GM19193 (cell line): ENCODE measurements around the gene GLYATL1B.
A peak's percentile ranks its signal among the peaks of the same experiment; 100 is the strongest.

Experiments
- POLR2A ChIP-seq: IDR thresholded peaks from 4 replicates; pipeline ENCODE4 v1.6.1; 2011; ENCODE audit not compliant: insufficient read depth, insufficient read length; ENCODE audit errors: extremely low read depth

Gene GLYATL1B

DNA sequence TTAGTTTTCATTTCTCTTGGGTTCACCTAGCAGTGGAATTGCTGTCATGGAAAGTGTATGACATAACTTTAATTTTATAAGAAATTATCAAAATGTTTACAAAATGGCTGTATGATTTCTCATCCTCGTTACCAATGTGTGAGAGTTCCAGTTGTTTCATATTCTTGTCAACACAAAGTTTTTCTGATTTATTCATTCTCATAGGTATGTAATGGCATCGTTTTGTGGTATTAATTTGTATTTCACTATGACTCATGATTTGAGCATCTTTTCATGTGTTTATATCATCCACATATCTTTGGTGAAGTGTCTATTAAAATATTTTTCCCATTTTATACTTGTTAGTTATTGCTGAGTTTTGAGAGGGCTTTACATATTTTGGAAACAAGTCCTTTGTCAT is 26.4 kb downstream of the GLYATL1B start:
- TF ChIP-seq POLR2A, result no peak

DNA sequence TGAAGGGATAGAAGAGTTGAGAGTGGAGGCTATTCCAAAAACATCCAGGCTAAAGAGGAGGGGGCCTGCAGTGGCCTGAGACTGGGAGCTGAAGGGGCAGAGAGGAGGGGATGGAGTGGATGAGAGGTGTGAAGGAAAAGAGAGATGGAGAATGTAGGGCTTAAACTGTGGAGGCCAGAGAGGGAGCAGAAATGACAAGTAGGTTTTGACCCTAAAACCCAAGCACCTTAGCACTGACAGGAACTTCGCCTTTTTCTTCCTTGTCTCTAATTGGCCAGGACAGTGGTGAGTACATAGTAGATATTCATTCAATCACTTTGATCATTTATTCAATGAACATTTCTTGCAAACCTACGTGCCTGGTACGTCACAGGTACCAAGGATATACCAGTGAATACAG is 28.2 kb downstream of the GLYATL1B start:
- no peak for TF ChIP-seq POLR2A

DNA sequence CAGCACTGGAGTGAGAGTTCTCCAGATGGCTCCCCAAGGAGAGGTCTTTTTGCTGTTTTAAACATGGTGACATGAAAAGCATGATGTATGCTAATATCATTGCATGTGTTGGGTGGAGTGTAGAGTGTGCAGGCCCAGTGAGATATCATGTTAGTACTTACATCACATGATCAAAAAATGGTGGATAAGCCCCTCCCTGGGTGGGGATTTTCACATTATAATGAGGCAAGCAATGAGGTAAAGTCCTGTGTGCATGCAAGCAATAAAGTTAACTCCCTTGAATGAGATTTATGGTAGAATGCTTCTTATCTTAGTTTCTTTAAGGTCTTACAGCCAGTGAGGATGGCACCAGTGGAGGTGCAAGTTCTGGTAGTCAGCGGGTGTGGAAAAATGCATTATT is 29.4 kb downstream of the GLYATL1B start:
- TF ChIP-seq POLR2A, result no peak

DNA sequence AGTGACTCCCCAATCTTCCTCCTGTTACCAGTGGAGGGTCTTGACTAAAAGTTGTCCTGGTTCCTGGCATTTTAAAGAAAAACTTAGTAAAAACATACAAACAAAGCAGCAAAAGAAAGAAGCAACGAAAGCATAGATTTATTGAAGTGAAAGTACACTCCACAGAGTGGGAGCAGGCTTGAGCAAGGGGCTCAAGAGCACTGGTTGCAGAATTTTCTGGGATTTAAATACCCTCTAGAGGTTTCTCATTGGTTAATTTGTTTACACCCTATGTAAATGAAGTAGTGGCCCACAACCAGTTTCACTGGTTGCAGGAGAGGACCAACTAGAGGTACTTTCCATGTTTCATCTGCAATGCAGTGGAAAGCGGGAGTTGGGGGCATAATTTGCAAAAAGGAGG is 31.7 kb downstream of the GLYATL1B start:
- TF ChIP-seq POLR2A, result no peak

DNA sequence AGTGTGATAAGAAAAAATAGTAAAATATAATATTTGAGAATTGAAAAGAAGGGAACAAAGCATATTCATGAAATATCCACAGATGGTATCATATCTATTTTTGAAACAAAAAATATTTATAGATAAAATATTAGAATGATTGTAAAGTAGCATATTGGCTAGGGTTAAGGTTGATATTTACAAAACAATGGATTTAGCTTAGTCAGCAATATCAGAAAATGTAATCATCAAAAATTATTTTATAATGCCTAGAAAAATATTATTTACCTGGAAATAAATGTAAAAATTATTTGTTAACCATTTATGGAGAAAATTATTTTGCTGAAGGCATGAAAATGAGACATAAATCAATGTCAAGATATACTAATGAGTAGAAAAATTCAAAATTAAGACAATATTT is 33.7 kb downstream of the GLYATL1B start:
- no peak for TF ChIP-seq POLR2A

DNA sequence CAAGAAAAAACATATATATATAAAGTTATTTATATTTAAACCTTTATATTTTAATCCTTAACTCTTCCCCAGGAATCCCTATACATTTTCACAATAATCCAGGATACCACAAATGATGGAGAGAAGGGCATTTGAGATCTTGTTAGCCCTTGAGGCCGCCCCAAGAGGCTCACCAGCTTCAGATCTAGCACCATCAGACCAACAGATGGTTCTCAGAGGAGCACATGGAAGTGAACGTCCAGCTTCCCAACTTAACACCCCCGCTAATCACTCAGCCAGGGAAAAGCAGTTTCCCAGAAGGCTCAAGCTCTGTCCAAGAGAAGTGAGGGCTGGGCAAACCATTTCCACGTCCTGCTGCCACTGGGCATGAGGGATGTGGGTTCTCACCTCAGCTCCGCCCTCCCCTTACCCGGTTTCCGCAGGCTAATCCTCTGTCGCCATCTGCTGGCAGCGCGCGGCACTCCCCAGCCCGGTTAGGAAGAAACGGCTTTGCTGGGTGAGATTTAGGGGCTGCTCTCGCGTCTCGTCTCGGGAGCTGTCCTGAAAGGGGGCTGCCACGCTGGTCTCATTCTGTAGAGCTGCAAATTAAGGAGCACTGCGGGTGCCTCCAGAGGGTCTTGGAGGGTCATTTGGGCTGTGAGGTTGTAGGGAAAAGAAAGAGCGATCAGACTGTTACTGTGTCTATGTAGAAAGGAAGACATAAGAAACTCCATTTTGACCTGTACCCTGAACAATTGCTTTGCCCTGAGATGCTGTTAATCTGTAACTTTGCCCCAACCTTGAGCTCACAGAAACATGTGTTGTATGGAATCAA is 49.7 kb downstream of the GLYATL1B start:
- no peak for TF ChIP-seq POLR2A

DNA sequence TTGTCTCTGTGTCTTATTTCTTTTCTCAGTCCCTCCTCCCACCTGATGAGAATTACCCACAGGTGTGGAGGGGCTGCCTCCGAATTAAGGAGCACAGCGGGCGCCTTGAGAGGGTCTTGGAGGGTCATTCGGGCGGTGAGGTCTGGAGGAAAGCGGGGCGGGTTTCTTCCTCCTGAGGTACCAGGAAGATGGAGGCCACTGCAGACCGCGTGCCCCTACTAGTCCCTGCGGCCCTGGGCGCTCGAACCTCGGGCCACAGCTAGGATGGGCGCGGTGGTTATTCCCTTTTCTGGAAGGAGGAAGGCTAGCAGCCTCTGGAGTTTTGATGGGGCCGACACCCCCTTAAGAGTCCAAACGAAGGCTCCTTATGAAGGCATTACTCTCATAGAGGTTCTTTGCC is 51.1 kb downstream of the GLYATL1B start:
- TF ChIP-seq POLR2A, result no peak

DNA sequence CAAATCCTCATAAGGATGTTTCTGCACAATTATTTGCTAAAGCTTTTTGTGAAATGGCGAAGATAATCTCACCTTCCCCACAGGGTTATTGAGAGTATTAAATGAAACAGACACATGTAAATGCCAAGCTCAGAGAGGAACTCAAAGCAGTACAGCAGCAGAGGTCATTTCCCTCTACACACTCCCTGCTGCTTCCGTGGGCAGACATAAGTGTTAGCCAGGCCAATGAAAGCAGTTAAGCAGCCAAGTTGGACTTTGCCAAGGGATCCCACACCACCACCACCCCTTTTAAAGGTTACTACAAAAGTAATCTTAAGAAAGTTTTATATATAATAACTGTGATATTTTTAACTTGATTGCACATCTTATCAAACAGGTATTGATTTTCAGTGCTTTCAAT is 52.5 kb downstream of the GLYATL1B start:
- no peak for TF ChIP-seq POLR2A

DNA sequence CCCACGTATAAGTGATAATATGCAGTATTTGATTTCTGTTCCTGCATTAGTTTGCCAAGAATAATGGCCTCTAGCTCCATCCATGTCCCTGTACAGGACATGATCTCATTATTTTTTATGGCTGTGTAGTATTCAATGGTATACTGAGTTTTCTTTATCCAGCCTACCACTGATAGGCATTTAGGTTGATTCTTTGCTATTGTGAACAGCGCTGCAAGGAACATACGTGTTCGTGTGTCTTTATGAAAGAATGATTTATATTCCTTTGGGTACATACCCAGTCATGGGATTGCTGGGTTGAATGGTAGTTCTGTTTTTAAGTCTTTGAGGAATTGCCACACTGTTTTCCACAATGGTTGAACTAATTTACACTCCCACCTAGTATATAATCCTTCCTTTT is 55.1 kb downstream of the GLYATL1B start:
- TF ChIP-seq POLR2A, result no peak

DNA sequence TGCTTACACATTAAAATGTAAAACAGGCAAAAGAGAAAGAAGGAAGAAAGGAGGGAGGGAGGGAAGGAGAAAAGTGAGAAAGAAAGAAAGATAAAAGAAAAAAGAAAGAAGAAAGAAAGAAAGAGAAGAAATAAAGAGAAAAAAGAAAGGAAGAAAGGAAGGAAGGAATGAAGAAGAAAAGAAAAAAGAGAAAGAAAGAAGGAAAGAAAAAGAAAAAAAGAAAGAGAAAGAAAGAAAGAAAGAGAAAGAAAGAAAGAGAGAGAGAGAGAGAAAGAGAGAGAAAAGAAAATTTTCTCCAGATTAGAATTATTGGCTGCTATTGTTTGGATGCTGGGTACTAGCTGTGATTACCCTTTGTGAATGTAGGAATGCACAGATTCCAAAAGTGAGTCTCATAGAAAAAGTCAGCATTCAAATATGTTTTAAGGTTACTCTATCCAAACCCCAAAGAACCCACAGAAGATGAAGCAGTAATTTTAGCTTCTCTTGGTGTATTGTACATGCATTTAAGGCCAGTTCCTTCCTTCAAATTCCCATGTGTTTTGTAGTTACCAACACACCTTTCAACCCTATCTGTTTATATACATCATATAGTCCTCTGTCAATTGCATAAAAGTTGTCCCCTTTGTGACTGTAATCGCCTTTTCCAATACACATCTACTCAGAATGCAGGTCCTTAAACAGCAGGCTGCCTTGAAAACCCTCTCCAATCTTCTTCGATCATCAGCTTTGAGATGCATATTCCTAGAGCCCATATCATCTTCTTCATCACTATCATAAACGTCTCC is 55.8 kb downstream of the GLYATL1B start:
- TF ChIP-seq POLR2A, result no peak

DNA sequence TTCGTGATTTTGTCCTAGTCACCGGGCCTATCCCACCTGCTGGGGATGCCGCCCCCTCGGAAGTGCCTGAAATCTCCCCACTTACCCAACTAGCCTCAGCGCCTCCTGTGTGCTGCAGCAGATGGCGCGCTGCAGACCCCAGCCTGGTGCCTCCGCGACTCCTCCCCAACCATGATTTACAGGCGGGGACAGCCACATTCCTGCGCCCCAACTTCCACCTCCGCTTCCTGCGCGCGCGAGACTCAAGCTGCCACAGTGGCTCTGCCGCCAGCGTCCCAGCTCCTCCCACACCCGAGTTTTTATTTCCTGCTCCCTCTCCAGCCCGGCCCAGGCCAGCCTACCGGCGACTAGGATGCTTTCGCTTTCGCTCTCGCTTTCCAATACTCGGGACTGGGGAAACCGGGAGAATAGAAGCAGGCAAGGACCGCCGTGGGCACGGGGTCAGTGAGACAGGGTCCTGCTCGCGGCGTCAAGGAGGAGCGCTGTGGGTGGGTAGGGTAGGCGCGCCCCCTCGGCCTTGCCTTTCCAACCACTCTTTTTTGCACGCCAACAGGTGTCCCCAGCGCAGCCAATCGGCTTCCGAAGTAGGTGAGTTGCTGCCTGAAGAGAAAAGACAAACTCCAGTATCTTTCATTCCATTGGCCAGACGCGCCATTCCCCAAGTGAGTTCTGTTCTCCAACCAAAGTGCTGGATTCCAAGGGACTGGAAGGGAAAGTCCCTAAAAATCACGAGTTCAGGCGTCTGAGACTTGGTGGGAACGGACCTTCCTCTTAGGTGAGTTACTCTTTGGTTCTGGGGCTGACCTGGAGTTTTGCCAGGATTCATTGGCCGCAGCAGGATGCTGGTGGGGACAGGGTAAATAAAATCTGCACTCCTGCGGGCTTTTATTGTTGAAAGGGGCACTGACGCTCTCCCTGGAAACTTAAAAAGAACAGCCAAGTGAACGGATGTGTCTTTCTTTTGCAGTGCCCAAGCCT is 56.7 kb downstream of the GLYATL1B start, which contains the start of gene FAM111A:
Gene FAM111A (plus strand): TSS at position 327 of the 978 bp plus-strand sequence. CDS start 6,017 bp downstream, outside the sequence.
- TF ChIP-seq POLR2A, result peak; percentile 65

DNA sequence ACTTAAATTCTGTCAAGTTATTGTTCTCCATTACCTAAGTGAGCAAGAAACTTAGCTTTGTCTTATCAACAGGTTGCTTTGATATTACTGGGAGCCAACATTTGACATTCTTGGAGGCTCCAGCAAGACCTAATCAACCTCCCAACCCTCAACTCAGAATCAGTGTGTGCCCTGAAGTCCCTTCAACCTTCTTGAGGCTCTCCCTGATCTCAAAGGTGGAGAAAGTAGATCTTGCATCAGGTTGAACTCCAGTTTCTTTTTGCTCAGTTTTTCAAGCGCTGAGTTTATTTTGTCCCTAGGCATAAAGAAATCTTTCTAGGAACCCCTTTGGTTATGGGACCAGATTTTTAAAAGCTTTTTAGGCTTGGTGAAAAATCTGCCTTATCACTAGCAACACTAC is 58.0 kb downstream of the GLYATL1B start:
- no peak for TF ChIP-seq POLR2A
